ENCODE data around the gene XXYLT1. TPM values are rescaled to one million over a fixed set of nuclear protein-coding genes. Genes with fewer than 3 reads are reported as not detected.

Gene XXYLT1
- total and polyA plus RNA-seq, 7 donors, result 2.5 to 13.8 (median 11.1) TPM

- Histone ChIP-seq H3K9me3 (no peaks in the 10 kb centered on the region), H3K4me3 (no peak overlapping the region), H3K36me3 (no peaks in the 10 kb centered on the region), H3K27me3 (no peaks in the 10 kb centered on the region), H3K27ac (no peak overlapping the region), H3K4me1 (no peaks in the 10 kb centered on the region)
- TF ChIP-seq POLR2AphosphoS5 (IDR thresholded peaks at IDR 0.05) (no peak), EP300 (IDR thresholded peaks at IDR 0.05) (no peak), POLR2A (IDR thresholded peaks at IDR 0.05) (no peak), CTCF (IDR thresholded peaks at IDR 0.05) (no peak)
- DNase-seq, result no peak
- 34 to 40% methylated on average over 2 of the region's 2 CpGs for WGBS, 2 donors
- intact Hi-C loops (cut with DNase I), result no loop called here
Observed at GRCh38 chr3:195023576-195023975, 247.4 kb downstream of the XXYLT1 start.

GRCh38 chr3:195021692-195022091 lies 249.3 kb downstream of the XXYLT1 start:
- 92 to 94% methylated on average over 3 of the region's 3 CpGs for WGBS, 2 donors
- no peak overlapping the region for H3K4me3 ChIP-seq
- H3K9me3 ChIP-seq, result no peaks in the 10 kb centered on the region
- H3K4me1 ChIP-seq, result no peaks in the 10 kb centered on the region
- no peaks in the 10 kb centered on the region for H3K27me3 ChIP-seq
- no peak for TF ChIP-seq POLR2A (IDR thresholded peaks at IDR 0.05)
- TF ChIP-seq EP300 (IDR thresholded peaks at IDR 0.05), result no peak
- no peak for TF ChIP-seq CTCF (IDR thresholded peaks at IDR 0.05)
- TF ChIP-seq POLR2AphosphoS5 (IDR thresholded peaks at IDR 0.05), result no peak
- no peaks in the 10 kb centered on the region for H3K36me3 ChIP-seq
- no peak overlapping the region for H3K27ac ChIP-seq
- DNase-seq, result peak; percentile 42
- intact Hi-C loops (cut with DNase I), result no loop called here

- Histone ChIP-seq H3K4me1 (no peaks in the 10 kb centered on the region), H3K4me3 (no peak overlapping the region), H3K27me3 (no peaks in the 10 kb centered on the region), H3K27ac (no peak overlapping the region), H3K36me3 (no peaks in the 10 kb centered on the region), H3K9me3 (no peaks in the 10 kb centered on the region)
- intact Hi-C loops (cut with DNase I), result no loop called here
- TF ChIP-seq EP300 (IDR thresholded peaks at IDR 0.05), result no peak
- TF ChIP-seq POLR2A (IDR thresholded peaks at IDR 0.05), result no peak
- TF ChIP-seq POLR2AphosphoS5 (IDR thresholded peaks at IDR 0.05), result no peak
- TF ChIP-seq CTCF (IDR thresholded peaks at IDR 0.05), result no peak
- DNase-seq, result peak; percentile 4
- WGBS, 2 donors, result 83 to 84% methylated on average over 1 of the region's 1 CpG
Observed at GRCh38 chr3:195020921-195021320, 250.0 kb downstream of the XXYLT1 start.

- intact Hi-C loops (cut with DNase I), result no loop called here
- Histone ChIP-seq H3K4me3 (no peak overlapping the region), H3K4me1 (no peaks in the 10 kb centered on the region), H3K36me3 (no peaks in the 10 kb centered on the region), H3K9me3 (no peaks in the 10 kb centered on the region), H3K27ac (no peak overlapping the region), H3K27me3 (no peaks in the 10 kb centered on the region)
- no peak for DNase-seq
- 89 to 91% methylated on average over 4 of the region's 4 CpGs for WGBS, 2 donors
- TF ChIP-seq EP300 (IDR thresholded peaks at IDR 0.05), result no peak
- no peak for TF ChIP-seq CTCF (IDR thresholded peaks at IDR 0.05)
- no peak for TF ChIP-seq POLR2AphosphoS5 (IDR thresholded peaks at IDR 0.05)
Observed at GRCh38 chr3:195020185-195020584, 250.8 kb downstream of the XXYLT1 start.

- no peak for TF ChIP-seq POLR2AphosphoS5 (IDR thresholded peaks at IDR 0.05)
- TF ChIP-seq POLR2A (IDR thresholded peaks at IDR 0.05), result no peak
- TF ChIP-seq CTCF (IDR thresholded peaks at IDR 0.05), result no peak
- TF ChIP-seq EP300 (IDR thresholded peaks at IDR 0.05), result no peak
- no peak overlapping the region for H3K4me3 ChIP-seq
- 65 to 84% methylated on average over 6 of the region's 6 CpGs for WGBS, 2 donors
- no peak overlapping the region for H3K27ac ChIP-seq
- no peaks in the 10 kb centered on the region for H3K4me1 ChIP-seq
- intact Hi-C loops (cut with DNase I), result no loop called here
- H3K9me3 ChIP-seq, result no peaks in the 10 kb centered on the region
- H3K36me3 ChIP-seq, result no peaks in the 10 kb centered on the region
- H3K27me3 ChIP-seq, result no peaks in the 10 kb centered on the region
- peak; percentile 30 for DNase-seq
Observed at GRCh38 chr3:195019335-195019734, 251.6 kb downstream of the XXYLT1 start.
